ENCODE results near the gene DAW1.

Gene DAW1

DNA sequence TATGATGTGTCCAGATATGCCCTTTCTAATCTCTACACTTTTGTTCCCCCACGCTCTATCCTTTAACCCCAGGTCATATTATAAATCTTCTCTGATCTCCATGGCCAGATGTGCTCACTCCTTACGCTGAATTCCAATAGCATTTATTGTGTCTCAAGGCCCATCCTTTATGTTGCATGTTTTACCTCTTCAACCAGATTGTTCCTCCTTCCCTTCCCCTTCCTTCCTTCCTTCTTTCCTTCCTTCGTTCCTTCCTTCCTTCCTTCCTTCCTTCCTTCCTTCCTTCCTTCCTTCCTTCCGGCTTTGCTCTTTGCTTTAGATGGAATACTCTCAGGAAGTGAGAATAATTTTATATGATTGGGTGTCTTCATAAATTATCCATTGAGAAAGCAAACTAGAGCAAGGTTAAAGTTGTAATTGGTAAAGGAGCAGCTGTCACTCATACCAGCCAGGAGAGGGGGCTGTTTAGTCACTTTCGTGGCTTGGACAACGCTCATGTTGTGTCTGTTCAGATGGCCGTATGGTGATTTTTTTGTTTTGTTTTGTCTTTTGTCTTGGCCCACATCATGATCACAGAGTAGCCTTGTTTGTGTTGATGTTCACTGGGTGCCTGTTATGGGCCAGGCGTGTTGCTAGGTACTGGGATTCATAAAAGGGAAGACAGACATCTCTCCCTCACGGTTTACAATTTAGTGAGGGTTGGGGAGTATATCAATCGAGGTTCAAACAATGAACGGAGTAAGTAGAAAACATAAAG, 68.0 kb downstream of the DAW1 start:
- TF ChIP-seq, protein P1, sequence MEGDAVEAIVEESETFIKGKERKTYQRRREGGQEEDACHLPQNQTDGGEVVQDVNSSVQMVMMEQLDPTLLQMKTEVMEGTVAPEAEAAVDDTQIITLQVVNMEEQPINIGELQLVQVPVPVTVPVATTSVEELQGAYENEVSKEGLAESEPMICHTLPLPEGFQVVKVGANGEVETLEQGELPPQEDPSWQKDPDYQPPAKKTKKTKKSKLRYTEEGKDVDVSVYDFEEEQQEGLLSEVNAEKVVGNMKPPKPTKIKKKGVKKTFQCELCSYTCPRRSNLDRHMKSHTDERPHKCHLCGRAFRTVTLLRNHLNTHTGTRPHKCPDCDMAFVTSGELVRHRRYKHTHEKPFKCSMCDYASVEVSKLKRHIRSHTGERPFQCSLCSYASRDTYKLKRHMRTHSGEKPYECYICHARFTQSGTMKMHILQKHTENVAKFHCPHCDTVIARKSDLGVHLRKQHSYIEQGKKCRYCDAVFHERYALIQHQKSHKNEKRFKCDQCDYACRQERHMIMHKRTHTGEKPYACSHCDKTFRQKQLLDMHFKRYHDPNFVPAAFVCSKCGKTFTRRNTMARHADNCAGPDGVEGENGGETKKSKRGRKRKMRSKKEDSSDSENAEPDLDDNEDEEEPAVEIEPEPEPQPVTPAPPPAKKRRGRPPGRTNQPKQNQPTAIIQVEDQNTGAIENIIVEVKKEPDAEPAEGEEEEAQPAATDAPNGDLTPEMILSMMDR (IDR thresholded peaks at IDR 0.05) = no peak
- Histone ChIP-seq H3K27ac (no peak overlapping the region), H3K4me3 (no peak overlapping the region)
- no peak for DNase-seq (ENCODE audit: low spot score)

- no peak for DNase-seq (ENCODE audit: low spot score)
- TF ChIP-seq, protein P1 (IDR thresholded peaks at IDR 0.05) = no peak
- no peak overlapping the region for H3K4me3 ChIP-seq
Measured at GRCh38 chr2:227942021-227942420, 70.6 kb downstream of the DAW1 start.

GRCh38 chr2:227942965-227943364, 71.5 kb downstream of the DAW1 start:
- no peak for DNase-seq (ENCODE audit: low spot score)
- TF ChIP-seq, protein P1 (IDR thresholded peaks at IDR 0.05) = no peak
- H3K27ac ChIP-seq = no peak overlapping the region
- H3K4me3 ChIP-seq = no peak overlapping the region

More at GRCh38 chr2:227942021-227942420, 70.6 kb downstream of the DAW1 start:
- H3K27ac ChIP-seq = no peak overlapping the region

DNA sequence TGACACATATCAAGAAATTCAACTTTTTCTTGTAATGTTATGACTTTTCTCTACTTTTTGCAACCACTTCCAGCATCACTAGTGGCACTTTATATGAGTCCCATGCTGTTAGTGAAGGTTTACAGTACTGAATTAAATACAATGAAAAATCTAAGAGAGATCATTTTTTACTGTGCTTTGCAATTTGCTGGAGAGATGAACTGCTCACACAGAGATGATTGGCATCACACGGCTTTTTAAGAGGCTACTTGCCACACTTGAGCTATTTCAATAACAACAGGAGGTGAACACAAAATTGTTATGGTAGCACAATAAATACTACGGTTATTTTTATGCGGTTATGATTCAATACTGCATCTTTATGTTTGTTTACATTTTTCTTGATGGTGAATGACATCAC, 88.9 kb downstream of the DAW1 start:
- no peak overlapping the region for H3K27ac ChIP-seq
- no peak overlapping the region for H3K4me3 ChIP-seq
- no peak for DNase-seq (ENCODE audit: low spot score)
- TF ChIP-seq, protein P1 (IDR thresholded peaks at IDR 0.05) = no peak

GRCh38 chr2:227971619-227972230, 100.3 kb downstream of the DAW1 start:
- H3K27ac ChIP-seq = no peak overlapping the region
- no peak for DNase-seq (ENCODE audit: low spot score)
- no peak overlapping the region for H3K4me3 ChIP-seq
- TF ChIP-seq, protein P1 (IDR thresholded peaks at IDR 0.05) = no peak

- H3K4me3 ChIP-seq = no peak overlapping the region
- H3K27ac ChIP-seq = no peak overlapping the region
- DNase-seq (ENCODE audit: low spot score) = no peak
- TF ChIP-seq, protein P1 (IDR thresholded peaks at IDR 0.05) = no peak
Measured at GRCh38 chr2:227973241-227973640, 101.8 kb downstream of the DAW1 start.

Data from coronary artery (tissue), 2 donors.